OCI-LY7 (cell line): ENCODE results near the gene IQCC. TPM values are rescaled to one million over a fixed set of nuclear protein-coding genes. Genes with fewer than 3 reads are reported as not detected.

ENCODE experiments used
- BruUV-seq: library from RNA; stranded (reverse); fragments of 400-500 nt; replicated peaks from 2 replicates; lab custom pipeline; 2021; lab: Mats Ljungman, UMichigan
- CTCF ChIA-PET: fragments of 300-600 bp; sonication (Branson Sonifier 250); formaldehyde crosslinking; loops from one replicate; lab custom pipeline; 2022; ENCODE audit warnings: antibody characterized with exemption; ENCODE audit not compliant: unreplicated experiment; lab: Charles Lee
- POLR2A ChIA-PET: fragments of 300-600 bp; sonication (Branson Sonifier 250); formaldehyde crosslinking; loops from one replicate; lab custom pipeline; 2022; ENCODE audit warnings: antibody characterized with exemption; lab: Charles Lee
- DNase-seq: peaks from one replicate; pipeline ENCODE4 v3.0.0-alpha.2; 2015; ENCODE audit warnings: low spot score
- H2AFZ ChIP-seq: fragments of 200-600 bp; sonication (generic), shearing (Covaris generic); 2 replicates; pipeline ENCODE4 v1.6.1; 2014; ENCODE audit warnings: mild to moderate bottlenecking, antibody characterized with exemption, low read length, moderate library complexity
- H3K27ac ChIP-seq: fragments of 200-600 bp; sonication (generic); 2 replicates; pipeline ENCODE4 v1.5.1; 2014; ENCODE audit warnings: mixed run types, low read depth, mild to moderate bottlenecking, moderate library complexity, low read length, inconsistent platforms; ENCODE audit not compliant: poor library complexity, severe bottlenecking
- H3K36me3 ChIP-seq: fragments of 200-600 bp; sonication (generic); 2 replicates; pipeline ENCODE4 v1.6.1; 2014; ENCODE audit warnings: mild to moderate bottlenecking, antibody characterized with exemption, low read length, moderate library complexity, mixed read lengths; ENCODE audit not compliant: insufficient read depth
- H3K4me1 ChIP-seq: fragments of 200-600 bp; sonication (generic); 2 replicates; pipeline ENCODE4 v1.5.1; 2014; ENCODE audit warnings: mild to moderate bottlenecking, low read length; ENCODE audit not compliant: insufficient read depth, poor library complexity, severe bottlenecking
- H3K4me2 ChIP-seq: fragments of 200-600 bp; sonication (generic); 2 replicates; pipeline ENCODE4 v1.6.1; 2014; ENCODE audit warnings: mild to moderate bottlenecking, low read length
- H3K4me3 ChIP-seq: fragments of 200-600 bp; sonication (generic); 2 replicates; pipeline ENCODE4 v1.5.1; 2014; ENCODE audit warnings: mild to moderate bottlenecking, low read depth, low read length; ENCODE audit not compliant: poor library complexity, severe bottlenecking
- H3K79me2 ChIP-seq: fragments of 200-600 bp; sonication (generic); 2 replicates; pipeline ENCODE4 v1.6.1; 2016; ENCODE audit warnings: low read depth, mild to moderate bottlenecking, low read length, moderate library complexity, mixed read lengths; ENCODE audit not compliant: insufficient read depth
- H3K9me2 ChIP-seq: fragments of 200-600 bp; sonication (generic); 2 replicates; pipeline ENCODE4 v1.6.1; 2016; ENCODE audit warnings: mild to moderate bottlenecking, low read length, mixed read lengths; ENCODE audit not compliant: insufficient read depth
- H3K9me3 ChIP-seq: fragments of 200-600 bp; sonication (generic); 2 replicates; pipeline ENCODE4 v1.6.1; 2014; ENCODE audit warnings: mild to moderate bottlenecking, mixed run types, low read length, mixed read lengths
- H4K20me1 ChIP-seq: fragments of 200-600 bp; sonication (generic); 2 replicates; pipeline ENCODE4 v1.6.1; 2014; ENCODE audit warnings: mild to moderate bottlenecking, antibody characterized with exemption, low read length, moderate library complexity, mixed read lengths; ENCODE audit not compliant: insufficient read depth
- CTCF ChIP-seq: fragments of 200-600 bp; sonication (generic); conservative IDR thresholded peaks from 2 replicates; pipeline ENCODE4 v1.5.1; 2014; ENCODE audit warnings: mild to moderate bottlenecking, antibody characterized with exemption, low read length, moderate library complexity, mixed read lengths
- EZH2phosphoT487 ChIP-seq: fragments of 200-600 bp; sonication (generic); IDR thresholded peaks from 2 replicates; pipeline ENCODE4 v1.6.1; 2018; ENCODE audit warnings: low read depth, borderline replicate concordance, mild to moderate bottlenecking, mixed run types, antibody characterized with exemption, low read length, moderate library complexity, mixed read lengths
- intact Hi-C: fragments of 100-400 bp; cut with micrococcal nuclease; formaldehyde crosslinking; loops from one replicate; pipeline ENCODE4 v1.10.0; 2022; ENCODE audit not compliant: unreplicated experiment
- total RNA-seq, 2 experiments: library from RNA; depleted of rRNA in 1 of 2; stranded (reverse); fragments of >200 nt in 1 of 2; shearing (Covaris generic) in 1 of 2; gene quantifications; 2 replicates each; pipeline ENCODE4 v1.2.3, GENCODE V29; 2014 to 2022

IQCC gene
- total RNA-seq, 2 experiments from 2014 or later: 8.0 to 14.5 TPM

GRCh38 chr1:32216566-32216965 is 11.1 kb downstream of the IQCC start:
- ChIA-PET CTCF (interaction anchor here (0.7 to 2.1 kb wide), 5 partner anchors 11 to 105 kb away, joined by 3 to 10 read pairs (median 8); partner anchors contain the start of gene IQCC), POLR2A (interaction anchor here (0.5 to 1.8 kb wide), 6 partner anchors 11 to 106 kb away, joined by 3 to 10 read pairs (median 5); partner anchors contain the start of gene IQCC)
- no peaks in the 10 kb centered on the region for H3K9me3 ChIP-seq
- TF ChIP-seq CTCF: no peak
- no peak for TF ChIP-seq EZH2phosphoT487
- intact Hi-C loops: no loop called here
- H3K79me2 ChIP-seq: no peaks in the 10 kb centered on the region
- no peak overlapping the region for H3K4me3 ChIP-seq
- H3K27ac ChIP-seq: no peak overlapping the region
- no peaks in the 10 kb centered on the region for H4K20me1 ChIP-seq
- no peak overlapping the region for H3K4me2 ChIP-seq
- no peak overlapping the region for H2AFZ ChIP-seq
- no peaks in the 10 kb centered on the region for H3K9me2 ChIP-seq
- H3K36me3 ChIP-seq: no peaks in the 10 kb centered on the region; the same call in 1 of the 2 replicates
- peaks cover 18% of the 10 kb centered on the region for H3K4me1 ChIP-seq
- DNase-seq: no peak
- no TSS peak for BruUV-seq

- Histone ChIP-seq H2AFZ (no peak overlapping the region), H3K4me3 (no peak overlapping the region), H3K4me2 (no peak overlapping the region), H3K36me3 (peaks cover 6% of the 10 kb centered on the region), H4K20me1 (no peaks in the 10 kb centered on the region), H3K4me1 (peaks cover 32% of the 10 kb centered on the region), H3K9me2 (no peaks in the 10 kb centered on the region), H3K9me3 (no peaks in the 10 kb centered on the region), H3K27ac (no peak overlapping the region), H3K79me2 (peaks cover 18% of the 10 kb centered on the region)
- ChIA-PET POLR2A (interaction anchor here (1.0 to 1.1 kb wide), 2 partner anchors 32 to 97 kb away, joined by 3 read pairs; partner anchors contain the start of gene LCK), CTCF (interaction anchor here (0.8 kb wide), 1 partner anchor 30 kb away, joined by 4 read pairs; no protein-coding TSS in a partner anchor)
- no TSS peak for BruUV-seq
- intact Hi-C loops: no loop called here
- DNase-seq: no peak
- TF ChIP-seq EZH2phosphoT487 (no peak), CTCF (no peak)
Observed at GRCh38 chr1:32219022-32219421, 13.6 kb downstream of the IQCC start.
